ENCODE results near the gene TAF3.

The TAF3 gene

GRCh38 chr10:7955446-7955845 lies 137.1 kb downstream of the TAF3 start:
- H3K9me3 ChIP-seq (ENCODE audit: insufficient read depth, low read length) = no peaks in the 10 kb centered on the region
- no peaks in the 10 kb centered on the region for H3K4me1 ChIP-seq (ENCODE audit: insufficient read depth, insufficient read length)
- no peaks in the 10 kb centered on the region for H3K27me3 ChIP-seq (ENCODE audit: insufficient read depth, insufficient read length)
- no peaks in the 10 kb centered on the region for H3K36me3 ChIP-seq (ENCODE audit: insufficient read depth, insufficient read length, low read length)
- no peak for DNase-seq (ENCODE audit: low read depth, low spot score)
- H3K9ac ChIP-seq (ENCODE audit: insufficient read length, low read depth) = no peak overlapping the region
- no peak overlapping the region for H3K4me3 ChIP-seq (ENCODE audit: insufficient read length, low read depth)
- TF ChIP-seq YY1 (IDR thresholded peaks at IDR 0.05; ENCODE audit: insufficient read depth, insufficient read length) (no peak), SUZ12 (IDR thresholded peaks at IDR 0.05; ENCODE audit: extremely low read depth, insufficient read depth, insufficient read length) (no peak), ZNF274 (IDR thresholded peaks at IDR 0.05; ENCODE audit: low read depth, low read length) (no peak)

DNA sequence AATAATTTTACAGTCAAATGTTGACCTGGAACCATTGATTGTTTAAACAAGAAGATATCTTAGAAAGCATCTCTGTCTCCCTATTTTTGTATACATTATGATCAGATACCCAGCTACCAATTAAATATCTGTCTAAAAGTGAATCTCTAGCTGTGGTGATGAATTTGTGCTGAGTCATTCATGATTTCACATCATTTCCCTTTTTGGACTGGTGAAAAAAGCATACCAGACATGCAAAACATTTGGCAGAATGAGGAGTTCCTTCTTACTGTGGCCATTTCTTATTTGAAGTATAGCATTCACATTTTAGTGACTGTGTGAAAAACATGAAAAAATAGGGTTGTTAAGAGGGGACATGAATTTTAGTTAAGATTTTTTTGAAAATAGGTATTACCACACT lies 138.2 kb downstream of the TAF3 start:
- no peak for TF ChIP-seq SUZ12 (IDR thresholded peaks at IDR 0.05; ENCODE audit: extremely low read depth, insufficient read depth, insufficient read length)
- TF ChIP-seq YY1 (IDR thresholded peaks at IDR 0.05; ENCODE audit: insufficient read depth, insufficient read length) = no peak
- no peak for TF ChIP-seq ZNF274 (IDR thresholded peaks at IDR 0.05; ENCODE audit: low read depth, low read length)
- Histone ChIP-seq H3K27me3 (ENCODE audit: insufficient read depth, insufficient read length) (no peaks in the 10 kb centered on the region), H3K9me3 (ENCODE audit: insufficient read depth, low read length) (no peaks in the 10 kb centered on the region), H3K4me3 (ENCODE audit: insufficient read length, low read depth) (no peak overlapping the region), H3K9ac (ENCODE audit: insufficient read length, low read depth) (no peak overlapping the region), H3K36me3 (ENCODE audit: insufficient read depth, insufficient read length, low read length) (no peaks in the 10 kb centered on the region), H3K4me1 (ENCODE audit: insufficient read depth, insufficient read length) (no peaks in the 10 kb centered on the region)
- no peak for DNase-seq (ENCODE audit: low read depth, low spot score)

GRCh38 chr10:7957591-7957990 lies 139.3 kb downstream of the TAF3 start:
- Histone ChIP-seq H3K4me1 (ENCODE audit: insufficient read depth, insufficient read length) (no peaks in the 10 kb centered on the region), H3K9ac (ENCODE audit: insufficient read length, low read depth) (no peak overlapping the region), H3K4me3 (ENCODE audit: insufficient read length, low read depth) (no peak overlapping the region), H3K36me3 (ENCODE audit: insufficient read depth, insufficient read length, low read length) (no peaks in the 10 kb centered on the region), H3K9me3 (ENCODE audit: insufficient read depth, low read length) (no peaks in the 10 kb centered on the region), H3K27me3 (ENCODE audit: insufficient read depth, insufficient read length) (no peaks in the 10 kb centered on the region)
- DNase-seq (ENCODE audit: low read depth, low spot score) = no peak
- TF ChIP-seq SUZ12 (IDR thresholded peaks at IDR 0.05; ENCODE audit: extremely low read depth, insufficient read depth, insufficient read length) = no peak
- no peak for TF ChIP-seq YY1 (IDR thresholded peaks at IDR 0.05; ENCODE audit: insufficient read depth, insufficient read length)
- TF ChIP-seq ZNF274 (IDR thresholded peaks at IDR 0.05; ENCODE audit: low read depth, low read length) = no peak

- H3K36me3 ChIP-seq (ENCODE audit: insufficient read depth, insufficient read length, low read length) = no peaks in the 10 kb centered on the region
- no peak for TF ChIP-seq YY1 (IDR thresholded peaks at IDR 0.05; ENCODE audit: insufficient read depth, insufficient read length)
- TF ChIP-seq SUZ12 (IDR thresholded peaks at IDR 0.05; ENCODE audit: extremely low read depth, insufficient read depth, insufficient read length) = no peak
- no peak for TF ChIP-seq ZNF274 (IDR thresholded peaks at IDR 0.05; ENCODE audit: low read depth, low read length)
- no peaks in the 10 kb centered on the region for H3K9me3 ChIP-seq (ENCODE audit: insufficient read depth, low read length)
- H3K27me3 ChIP-seq (ENCODE audit: insufficient read depth, insufficient read length) = no peaks in the 10 kb centered on the region
- H3K9ac ChIP-seq (ENCODE audit: insufficient read length, low read depth) = no peak overlapping the region
- DNase-seq (ENCODE audit: low read depth, low spot score) = no peak
- no peaks in the 10 kb centered on the region for H3K4me1 ChIP-seq (ENCODE audit: insufficient read depth, insufficient read length)
- H3K4me3 ChIP-seq (ENCODE audit: insufficient read length, low read depth) = no peak overlapping the region
These were observed 140.1 kb downstream of the TAF3 start for GRCh38 chr10:7958442-7958841.

GRCh38 chr10:7960108-7960507 lies 141.8 kb downstream of the TAF3 start:
- Histone ChIP-seq H3K9me3 (ENCODE audit: insufficient read depth, low read length) (no peaks in the 10 kb centered on the region), H3K4me1 (ENCODE audit: insufficient read depth, insufficient read length) (no peaks in the 10 kb centered on the region), H3K9ac (ENCODE audit: insufficient read length, low read depth) (no peak overlapping the region), H3K4me3 (ENCODE audit: insufficient read length, low read depth) (no peak overlapping the region), H3K27me3 (ENCODE audit: insufficient read depth, insufficient read length) (no peaks in the 10 kb centered on the region), H3K36me3 (ENCODE audit: insufficient read depth, insufficient read length, low read length) (peaks cover 10% of the 10 kb centered on the region)
- no peak for TF ChIP-seq ZNF274 (IDR thresholded peaks at IDR 0.05; ENCODE audit: low read depth, low read length)
- TF ChIP-seq SUZ12 (IDR thresholded peaks at IDR 0.05; ENCODE audit: extremely low read depth, insufficient read depth, insufficient read length) = no peak
- TF ChIP-seq YY1 (IDR thresholded peaks at IDR 0.05; ENCODE audit: insufficient read depth, insufficient read length) = no peak
- DNase-seq (ENCODE audit: low read depth, low spot score) = no peak

GRCh38 chr10:7962592-7962991 lies 144.3 kb downstream of the TAF3 start:
- no peak for DNase-seq (ENCODE audit: low read depth, low spot score)
- TF ChIP-seq ZNF274 (IDR thresholded peaks at IDR 0.05; ENCODE audit: low read depth, low read length) (no peak), SUZ12 (IDR thresholded peaks at IDR 0.05; ENCODE audit: extremely low read depth, insufficient read depth, insufficient read length) (no peak), YY1 (IDR thresholded peaks at IDR 0.05; ENCODE audit: insufficient read depth, insufficient read length) (no peak)
- Histone ChIP-seq H3K4me1 (ENCODE audit: insufficient read depth, insufficient read length) (no peaks in the 10 kb centered on the region), H3K36me3 (ENCODE audit: insufficient read depth, insufficient read length, low read length) (peaks cover 15% of the 10 kb centered on the region), H3K9ac (ENCODE audit: insufficient read length, low read depth) (no peak overlapping the region), H3K4me3 (ENCODE audit: insufficient read length, low read depth) (no peak overlapping the region), H3K9me3 (ENCODE audit: insufficient read depth, low read length) (no peaks in the 10 kb centered on the region), H3K27me3 (ENCODE audit: insufficient read depth, insufficient read length) (no peaks in the 10 kb centered on the region)

- Histone ChIP-seq H3K4me1 (ENCODE audit: insufficient read depth, insufficient read length) (no peaks in the 10 kb centered on the region), H3K4me3 (ENCODE audit: insufficient read length, low read depth) (no peak overlapping the region), H3K36me3 (ENCODE audit: insufficient read depth, insufficient read length, low read length) (peaks cover 16% of the 10 kb centered on the region), H3K9me3 (ENCODE audit: insufficient read depth, low read length) (no peaks in the 10 kb centered on the region), H3K9ac (ENCODE audit: insufficient read length, low read depth) (no peak overlapping the region), H3K27me3 (ENCODE audit: insufficient read depth, insufficient read length) (no peaks in the 10 kb centered on the region)
- TF ChIP-seq ZNF274 (IDR thresholded peaks at IDR 0.05; ENCODE audit: low read depth, low read length) (no peak), SUZ12 (IDR thresholded peaks at IDR 0.05; ENCODE audit: extremely low read depth, insufficient read depth, insufficient read length) (no peak), YY1 (IDR thresholded peaks at IDR 0.05; ENCODE audit: insufficient read depth, insufficient read length) (no peak)
- no peak for DNase-seq (ENCODE audit: low read depth, low spot score)
These were observed 147.2 kb downstream of the TAF3 start for GRCh38 chr10:7965457-7965856.

Measured in NT2/D1 (cell line).